ENCODE results near the gene OR6S1. TPM values are rescaled to one million over a fixed set of nuclear protein-coding genes. Genes with fewer than 3 reads are reported as not detected.
"Not testable (repeated sequence)": the region's sequence is repeated elsewhere in the genome, so short reads cannot be mapped to it uniquely, and the experiment has no call there.

The OR6S1 gene
- total RNA-seq, 1 donor from 2014 or later, result not detected

- H3K4me3 Mint-ChIP-seq (ENCODE audit: low read depth), result no peak overlapping the region
- H3K4me1 Mint-ChIP-seq (ENCODE audit: low read depth), result no peaks in the 10 kb centered on the region
- H3K27ac Mint-ChIP-seq, result no peak overlapping the region
- DNase-seq (ENCODE audit: low spot score, unreplicated experiment), result no peak
- no peaks in the 10 kb centered on the region for H3K27me3 Mint-ChIP-seq
- no peak for TF ChIP-seq CTCF (IDR thresholded peaks at IDR 0.05; ENCODE audit: unreplicated experiment)
- H3K9me3 Mint-ChIP-seq (ENCODE audit: low read depth), result no peaks in the 10 kb centered on the region
- no peaks in the 10 kb centered on the region for H3K36me3 Mint-ChIP-seq (ENCODE audit: insufficient read depth)
These were observed 40.0 kb downstream of the OR6S1 start for GRCh38 chr14:20601522-20601921.

- Mint-ChIP-seq H3K4me1 (ENCODE audit: low read depth) (no peaks in the 10 kb centered on the region), H3K4me3 (ENCODE audit: low read depth) (no peak overlapping the region), H3K36me3 (ENCODE audit: insufficient read depth) (no peaks in the 10 kb centered on the region), H3K9me3 (ENCODE audit: low read depth) (no peaks in the 10 kb centered on the region), H3K27ac (no peak overlapping the region), H3K27me3 (no peaks in the 10 kb centered on the region)
- no peak for TF ChIP-seq CTCF (IDR thresholded peaks at IDR 0.05; ENCODE audit: unreplicated experiment)
- DNase-seq (ENCODE audit: low spot score, unreplicated experiment), result no peak
These were observed 44.4 kb downstream of the OR6S1 start for GRCh38 chr14:20597108-20597507.

- H3K27me3 Mint-ChIP-seq; H3K4me3 Mint-ChIP-seq (ENCODE audit: low read depth); H3K36me3 Mint-ChIP-seq (ENCODE audit: insufficient read depth); H3K4me1 Mint-ChIP-seq (ENCODE audit: low read depth); H3K27ac Mint-ChIP-seq; DNase-seq (ENCODE audit: low spot score, unreplicated experiment); H3K9me3 Mint-ChIP-seq (ENCODE audit: low read depth): not testable (repeated sequence)
These were observed 45.8 kb downstream of the OR6S1 start for GRCh38 chr14:20595726-20596125.

- DNase-seq (ENCODE audit: low spot score, unreplicated experiment), result no peak
- Mint-ChIP-seq H3K36me3 (ENCODE audit: insufficient read depth) (no peaks in the 10 kb centered on the region), H3K9me3 (ENCODE audit: low read depth) (no peaks in the 10 kb centered on the region), H3K27ac (no peak overlapping the region), H3K4me1 (ENCODE audit: low read depth) (no peaks in the 10 kb centered on the region), H3K4me3 (ENCODE audit: low read depth) (no peak overlapping the region), H3K27me3 (peaks cover 3% of the 10 kb centered on the region)
- no peak for TF ChIP-seq CTCF (IDR thresholded peaks at IDR 0.05; ENCODE audit: unreplicated experiment)
These were observed 48.9 kb downstream of the OR6S1 start for GRCh38 chr14:20592574-20592973.

DNA sequence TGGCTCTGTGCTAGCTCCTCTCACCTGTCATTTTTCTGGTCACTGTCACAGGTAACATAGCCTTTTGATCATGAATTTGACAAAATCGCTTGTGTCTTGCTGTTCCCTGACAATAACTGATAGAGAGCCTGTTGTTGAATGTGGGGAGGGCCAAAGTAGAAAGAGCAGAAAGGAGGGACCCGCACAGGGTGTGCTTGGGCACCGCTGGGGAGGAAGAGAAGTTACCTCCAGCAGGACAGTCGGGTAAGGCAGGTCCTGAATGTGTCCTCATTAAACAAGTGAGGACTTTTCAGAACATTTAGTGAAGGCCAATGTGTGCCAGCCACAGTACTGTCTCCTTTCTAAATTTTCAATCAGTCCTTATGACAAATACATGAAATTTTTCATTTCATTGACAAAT lies 50.3 kb downstream of the OR6S1 start, which contains the start of gene RNASE12:
Gene RNASE12 (minus strand): TSS at position 142 of the 400 bp plus-strand sequence. CDS start 653 bp downstream, outside the sequence.
- H3K4me3 Mint-ChIP-seq (ENCODE audit: low read depth), result no peak within 1 kb of the TSS
- no peaks in the 10 kb centered on the region for H3K36me3 Mint-ChIP-seq (ENCODE audit: insufficient read depth)
- TF ChIP-seq CTCF (IDR thresholded peaks at IDR 0.05; ENCODE audit: unreplicated experiment), result no peak
- DNase-seq (ENCODE audit: low spot score, unreplicated experiment), result no peak
- no peaks in the 10 kb centered on the region for H3K9me3 Mint-ChIP-seq (ENCODE audit: low read depth)
- H3K27ac Mint-ChIP-seq, result no peak within 1 kb of the TSS
- H3K27me3 Mint-ChIP-seq, result peaks cover 3% of the 10 kb centered on the region
- H3K4me1 Mint-ChIP-seq (ENCODE audit: low read depth), result no peaks in the 10 kb centered on the region

Other genes starting within 250 kb of the OR6S1 start
- gene TEP1, start 228.2 kb downstream of the OR6S1 start, total RNA-seq, result 26.5 and 28.5 TPM in 2 replicates
- 0.04 and 0.05 TPM in 2 replicates for gene KLHL33, start 205.5 kb downstream of the OR6S1 start, total RNA-seq
- 89.0 and 94.4 TPM in 2 replicates for gene OSGEP, start 186.9 kb downstream of the OR6S1 start, total RNA-seq
- gene APEX1, start 186.5 kb downstream of the OR6S1 start, total RNA-seq, result 309 and 322 TPM in 2 replicates
- 41.1 and 45.6 TPM in 2 replicates for gene PIP4P1, start 180.3 kb downstream of the OR6S1 start, total RNA-seq
- 45.9 and 48.9 TPM in 2 replicates for gene PNP, start 172.3 kb downstream of the OR6S1 start, total RNA-seq
- 1.3 and 1.5 TPM in 2 replicates for gene RNASE10, start 136.2 kb downstream of the OR6S1 start, total RNA-seq
- gene RNASE9, start 80.6 kb downstream of the OR6S1 start, total RNA-seq, result not detected in 2 replicates
- not detected in 2 replicates for gene RNASE11, start 53.7 kb downstream of the OR6S1 start, total RNA-seq
- gene RNASE12, start 50.3 kb downstream of the OR6S1 start, total RNA-seq, result not detected in 2 replicates
- 5.7 TPM in 2 replicates for gene RNASE4, start 42.9 kb upstream of the OR6S1 start, total RNA-seq
- 8.0 and 8.3 TPM in 2 replicates for gene ANG, start 47.1 kb upstream of the OR6S1 start, total RNA-seq
- gene EDDM3A, start 104.2 kb upstream of the OR6S1 start, total RNA-seq, result not detected in 2 replicates
- gene EDDM3B, start 126.7 kb upstream of the OR6S1 start, total RNA-seq, result not detected in 2 replicates
- not detected in 2 replicates for gene RNASE6, start 139.6 kb upstream of the OR6S1 start, total RNA-seq
- 4.5 and 7.1 TPM in 2 replicates for gene RNASE1, start 161.2 kb upstream of the OR6S1 start, total RNA-seq
- not detected in 2 replicates for gene RNASE3, start 249.7 kb upstream of the OR6S1 start, total RNA-seq